ENCODE results near the gene GSK3B.

DNA sequence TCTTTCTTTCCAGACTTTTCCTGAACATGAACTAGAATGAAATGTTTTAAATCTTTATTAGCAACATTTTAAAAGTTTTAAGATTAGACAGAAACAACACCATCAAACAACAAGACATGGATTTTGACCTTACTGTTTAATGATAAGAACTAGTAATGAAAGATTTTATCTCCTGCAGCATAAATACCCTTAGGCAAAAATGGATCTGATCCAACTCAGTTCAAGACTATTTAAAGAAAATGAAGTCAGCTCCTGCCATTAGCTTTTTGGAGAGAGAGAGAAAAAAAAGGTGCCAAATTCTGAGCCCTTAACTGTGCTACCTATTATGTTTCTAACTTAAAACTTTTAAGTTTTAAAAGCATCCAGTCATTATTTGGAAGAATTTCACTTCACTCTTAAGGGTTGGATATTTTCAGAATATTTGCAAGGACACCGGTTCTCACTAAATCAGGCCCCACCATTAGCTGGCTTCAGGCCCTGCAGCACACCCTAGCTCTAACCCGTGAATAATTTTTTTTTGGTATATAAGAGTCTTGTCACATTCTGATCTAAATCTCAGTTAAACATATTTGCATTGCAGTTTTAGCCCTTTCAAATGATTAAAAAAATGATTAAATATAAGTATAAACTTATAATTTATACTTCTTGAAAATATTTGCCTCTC is 252.3 kb downstream of the GSK3B start:
- TF ChIP-seq CTCF (IDR thresholded peaks at IDR 0.05) (no peak), POLR2AphosphoS5 (IDR thresholded peaks at IDR 0.05) (no peak), POLR2A (IDR thresholded peaks at IDR 0.05) (no peak)

All from prostate gland (tissue), 2 donors.